HL-60 (cell line): ENCODE results near the gene HAVCR2.

ENCODE experiments used
- DNase-seq, 2 experiments: peaks; one replicate each; pipeline ENCODE4 v3.0.0-alpha.2; 2010 to 2020; ENCODE audit warnings: low read depth in 1 of 2, low spot score in 1 of 2
- H3K27ac ChIP-seq: fragments of 250-450 bp; sonication (Bioruptor Pico); replicated peaks from 2 replicates; pipeline ENCODE4 v1.5.1; 2020; ENCODE audit warnings: mild to moderate bottlenecking, moderate library complexity
- H3K27me3 ChIP-seq: fragments of 250-450 bp; sonication (Bioruptor Pico); 2 replicates; pipeline ENCODE4 v1.5.1; 2021; ENCODE audit warnings: mild to moderate bottlenecking, moderate library complexity; ENCODE audit not compliant: insufficient read depth, poor library complexity, severe bottlenecking
- H3K4me3 ChIP-seq: replicated peaks from 2 replicates; pipeline ENCODE4 v1.5.1; 2011; ENCODE audit warnings: mild to moderate bottlenecking, control low read depth, low read length; ENCODE audit not compliant: insufficient read depth
- CTCF ChIP-seq: IDR thresholded peaks from one replicate; pipeline ENCODE4 v1.5.1; 2011; ENCODE audit warnings: low read length, control low read depth, inconsistent platforms; ENCODE audit not compliant: insufficient read depth
- GABPA ChIP-seq: IDR thresholded peaks from 2 replicates; pipeline ENCODE4 v1.6.1; 2012; ENCODE audit warnings: low read depth
- POLR2AphosphoS5 ChIP-seq: IDR thresholded peaks from 2 replicates; pipeline ENCODE4 v1.6.1; 2012; ENCODE audit warnings: low read depth
- REST ChIP-seq: IDR thresholded peaks from 2 replicates; pipeline ENCODE4 v1.6.1; 2012; ENCODE audit warnings: low read depth; ENCODE audit not compliant: insufficient replicate concordance
- SPI1 ChIP-seq: IDR thresholded peaks from 2 replicates; pipeline ENCODE4 v1.6.1; 2012; ENCODE audit warnings: low read depth, mild to moderate bottlenecking, borderline replicate concordance

HAVCR2 gene

GRCh38 chr5:157109744-157110143 is 900 bp upstream of the HAVCR2 start:
- Histone ChIP-seq H3K4me3 (no peak overlapping the region), H3K27ac (peak overlapping the region; percentile 24), H3K27me3 (no peaks in the 10 kb centered on the region)
- TF ChIP-seq POLR2AphosphoS5 (no peak), SPI1 (peak; percentile 87), REST (no peak)
- peak in 1 of 2 experiments; percentile 28 for DNase-seq

DNA sequence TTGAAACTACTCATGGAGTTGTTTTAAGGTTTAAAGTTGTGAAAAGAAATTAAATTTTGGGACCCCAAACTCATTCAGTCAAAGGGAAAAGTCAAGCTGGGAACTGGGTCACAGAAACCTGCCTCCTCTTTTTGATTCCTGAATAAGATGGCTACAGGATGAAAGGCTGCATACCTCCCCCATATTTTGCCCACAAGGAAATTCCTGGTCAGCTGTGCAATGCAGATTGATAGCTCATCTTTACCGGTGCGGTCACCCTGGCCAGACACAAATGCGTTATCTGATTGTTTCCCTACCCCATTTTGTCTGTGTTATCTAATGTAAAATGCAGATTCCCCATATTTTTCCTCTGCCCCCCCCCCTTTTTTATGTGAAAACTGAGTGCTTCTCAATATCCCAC is 1.3 kb downstream of the HAVCR2 start:
- no peak overlapping the region for H3K4me3 ChIP-seq
- H3K27me3 ChIP-seq, result no peaks in the 10 kb centered on the region
- H3K27ac ChIP-seq, result no peak overlapping the region
- no peak for TF ChIP-seq SPI1
- TF ChIP-seq GABPA, result no peak
- no peak for TF ChIP-seq POLR2AphosphoS5
- TF ChIP-seq CTCF, result no peak
- TF ChIP-seq REST, result no peak
- DNase-seq, result no peak

- Histone ChIP-seq H3K4me3 (no peak overlapping the region), H3K27me3 (no peaks in the 10 kb centered on the region), H3K27ac (peak overlapping the region; percentile 25; the same call in 1 of the 2 replicates)
- peak in 1 of 2 experiments; percentile 35 for DNase-seq
- TF ChIP-seq POLR2AphosphoS5 (no peak), SPI1 (no peak), REST (no peak), GABPA (no peak), CTCF (no peak)
Measured at GRCh38 chr5:157106630-157107461, 2.0 kb downstream of the HAVCR2 start.
